Fibroblast of villous mesenchyme (primary cell): Measurements from ENCODE around the gene NFATC2. TPM values are rescaled to one million over a fixed set of nuclear protein-coding genes. Genes with fewer than 3 reads are reported as not detected.

ENCODE experiments used
- DNase-seq: peaks from one replicate; pipeline ENCODE4 v3.0.0-alpha.2; 2010; ENCODE audit warnings: low read depth
- H3K4me3 ChIP-seq: 2 replicates; pipeline ENCODE4 v1.5.1; 2011; ENCODE audit warnings: low read depth, mild to moderate bottlenecking, low read length
- total RNA-seq: library from RNA; depleted of rRNA; stranded (reverse); fragments of >200 nt; gene quantifications from 2 replicates; pipeline ENCODE4 v1.2.3, GENCODE V29; 2012
- TF ChIP-seq, protein P1 (sequence below): IDR thresholded peaks from 2 replicates; pipeline ENCODE4 v1.5.1; 2012; ENCODE audit warnings: low read depth, mild to moderate bottlenecking, low read length; ENCODE audit not compliant: insufficient read depth

The NFATC2 gene
- total RNA-seq, 1 donor: under 0.01 TPM

DNA sequence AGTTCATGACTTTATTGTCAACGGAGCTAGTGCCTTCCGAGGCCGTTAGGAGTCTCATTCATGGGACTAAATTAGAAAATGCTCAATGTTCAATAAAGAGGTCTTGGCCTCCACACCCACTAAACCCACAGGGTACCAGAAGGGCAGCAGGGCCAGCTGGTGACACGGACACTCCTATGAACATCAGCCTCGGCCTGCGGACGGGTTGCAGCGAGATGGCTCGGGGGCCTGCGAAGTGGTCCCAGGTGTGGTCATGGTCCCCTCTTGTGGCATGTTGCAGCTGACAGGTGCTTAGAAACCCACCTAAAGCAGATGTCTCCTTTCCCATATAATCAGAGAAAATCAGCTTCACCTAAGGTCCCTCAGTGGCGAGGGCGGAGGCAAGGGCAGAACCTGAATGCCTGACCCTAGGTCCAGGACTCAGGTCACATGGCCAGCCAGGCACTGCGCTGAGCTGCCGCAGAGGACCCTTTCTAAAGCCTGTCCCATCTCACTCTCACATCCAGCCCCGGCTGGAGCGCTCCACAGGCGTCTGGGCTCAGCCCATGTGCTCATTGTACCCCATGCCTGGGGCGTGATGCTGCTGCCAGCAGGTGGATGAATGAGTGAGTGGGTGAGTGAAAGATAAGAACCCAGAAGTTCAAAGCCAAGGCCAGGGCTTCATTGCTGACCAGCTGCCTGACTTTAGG, 35.8 kb downstream of the NFATC2 start:
- no peak for DNase-seq
- H3K4me3 ChIP-seq: no peak overlapping the region
- TF ChIP-seq, protein P1, sequence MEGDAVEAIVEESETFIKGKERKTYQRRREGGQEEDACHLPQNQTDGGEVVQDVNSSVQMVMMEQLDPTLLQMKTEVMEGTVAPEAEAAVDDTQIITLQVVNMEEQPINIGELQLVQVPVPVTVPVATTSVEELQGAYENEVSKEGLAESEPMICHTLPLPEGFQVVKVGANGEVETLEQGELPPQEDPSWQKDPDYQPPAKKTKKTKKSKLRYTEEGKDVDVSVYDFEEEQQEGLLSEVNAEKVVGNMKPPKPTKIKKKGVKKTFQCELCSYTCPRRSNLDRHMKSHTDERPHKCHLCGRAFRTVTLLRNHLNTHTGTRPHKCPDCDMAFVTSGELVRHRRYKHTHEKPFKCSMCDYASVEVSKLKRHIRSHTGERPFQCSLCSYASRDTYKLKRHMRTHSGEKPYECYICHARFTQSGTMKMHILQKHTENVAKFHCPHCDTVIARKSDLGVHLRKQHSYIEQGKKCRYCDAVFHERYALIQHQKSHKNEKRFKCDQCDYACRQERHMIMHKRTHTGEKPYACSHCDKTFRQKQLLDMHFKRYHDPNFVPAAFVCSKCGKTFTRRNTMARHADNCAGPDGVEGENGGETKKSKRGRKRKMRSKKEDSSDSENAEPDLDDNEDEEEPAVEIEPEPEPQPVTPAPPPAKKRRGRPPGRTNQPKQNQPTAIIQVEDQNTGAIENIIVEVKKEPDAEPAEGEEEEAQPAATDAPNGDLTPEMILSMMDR: no peak

DNA sequence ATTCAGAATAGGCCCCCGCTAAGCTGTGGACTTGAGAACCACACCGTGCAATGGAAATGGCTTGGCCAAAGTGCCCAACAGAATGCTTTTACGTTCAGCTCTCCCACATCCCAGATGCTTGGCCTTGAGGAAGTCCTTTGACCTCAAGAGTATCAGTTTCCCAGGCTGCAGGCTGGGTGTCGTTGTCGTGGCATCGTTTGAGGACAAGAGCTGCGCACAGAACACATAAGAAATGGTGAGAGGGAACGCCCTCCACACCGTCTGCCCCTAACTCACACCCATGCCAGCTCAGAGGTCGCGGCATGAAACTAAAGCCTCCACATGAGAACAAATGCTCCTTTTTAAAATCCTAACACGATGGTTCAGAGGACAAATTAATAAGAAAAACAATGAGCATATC, 37.0 kb downstream of the NFATC2 start:
- TF ChIP-seq, protein P1: no peak
- no peak overlapping the region for H3K4me3 ChIP-seq
- DNase-seq: no peak

DNA sequence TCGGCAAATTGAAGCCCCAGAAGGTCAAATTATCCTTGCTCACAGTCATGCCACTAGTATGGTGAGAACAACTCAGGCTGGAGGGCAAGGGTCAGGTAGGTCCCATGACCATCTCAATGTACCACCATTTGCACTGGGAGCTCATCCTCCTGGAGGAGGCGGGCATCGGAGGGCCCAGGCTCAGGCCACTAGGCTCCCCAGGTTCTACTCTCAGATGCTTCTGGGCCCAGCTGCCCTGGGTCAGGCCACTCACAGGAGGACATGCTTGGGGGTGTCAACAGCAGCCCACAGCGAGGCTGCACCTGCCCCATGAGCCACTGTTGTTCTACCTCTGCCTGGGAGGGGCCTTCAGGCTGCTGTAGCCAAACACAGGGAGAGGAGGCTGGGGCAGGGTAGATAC, 39.1 kb downstream of the NFATC2 start:
- TF ChIP-seq, protein P1: no peak

DNA sequence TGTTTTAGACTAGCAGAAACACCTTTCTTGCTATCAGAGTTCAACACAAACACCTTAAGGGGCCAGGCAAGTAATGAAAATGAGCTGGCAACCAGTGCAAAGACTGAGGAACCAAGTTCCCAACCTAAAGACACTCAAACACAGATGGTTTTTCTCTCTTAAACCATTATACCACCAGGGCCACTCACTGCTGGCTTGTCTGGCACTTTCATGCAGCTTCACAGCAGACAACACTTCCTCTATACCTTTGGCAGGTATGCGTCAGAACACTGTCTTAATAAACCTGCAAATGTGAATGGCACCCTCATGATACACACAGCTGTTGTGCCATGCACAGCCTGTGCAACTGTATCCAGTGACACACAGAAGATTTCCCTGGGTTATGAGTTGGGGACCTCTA, 41.6 kb downstream of the NFATC2 start:
- H3K4me3 ChIP-seq: no peak overlapping the region
- no peak for DNase-seq

More for the DNA sequence above, 39.1 kb downstream of the NFATC2 start:
- no peak overlapping the region for H3K4me3 ChIP-seq
- no peak for DNase-seq

DNA sequence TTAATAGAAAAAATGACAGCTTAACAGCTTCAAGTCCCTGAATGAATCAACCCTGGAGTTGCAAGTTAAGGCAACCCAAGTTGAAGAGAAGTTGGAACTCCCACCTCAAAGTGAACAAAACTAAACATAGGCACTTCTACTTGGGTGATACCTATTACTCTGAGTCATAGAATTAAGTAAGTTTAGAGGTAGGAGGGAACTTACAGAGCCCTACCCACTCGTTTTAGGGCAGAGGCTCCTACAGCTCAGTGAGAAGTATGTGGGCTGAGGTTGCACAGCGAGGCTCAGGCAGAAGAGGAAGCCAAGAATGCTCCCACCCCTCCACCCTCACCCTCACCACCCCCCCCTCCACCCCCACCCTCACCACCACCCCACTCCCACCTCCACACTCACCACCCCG, 42.2 kb downstream of the NFATC2 start:
- no peak overlapping the region for H3K4me3 ChIP-seq
- TF ChIP-seq, protein P1: no peak
- DNase-seq: no peak

More for the DNA sequence above, 41.6 kb downstream of the NFATC2 start:
- TF ChIP-seq, protein P1: no peak

DNA sequence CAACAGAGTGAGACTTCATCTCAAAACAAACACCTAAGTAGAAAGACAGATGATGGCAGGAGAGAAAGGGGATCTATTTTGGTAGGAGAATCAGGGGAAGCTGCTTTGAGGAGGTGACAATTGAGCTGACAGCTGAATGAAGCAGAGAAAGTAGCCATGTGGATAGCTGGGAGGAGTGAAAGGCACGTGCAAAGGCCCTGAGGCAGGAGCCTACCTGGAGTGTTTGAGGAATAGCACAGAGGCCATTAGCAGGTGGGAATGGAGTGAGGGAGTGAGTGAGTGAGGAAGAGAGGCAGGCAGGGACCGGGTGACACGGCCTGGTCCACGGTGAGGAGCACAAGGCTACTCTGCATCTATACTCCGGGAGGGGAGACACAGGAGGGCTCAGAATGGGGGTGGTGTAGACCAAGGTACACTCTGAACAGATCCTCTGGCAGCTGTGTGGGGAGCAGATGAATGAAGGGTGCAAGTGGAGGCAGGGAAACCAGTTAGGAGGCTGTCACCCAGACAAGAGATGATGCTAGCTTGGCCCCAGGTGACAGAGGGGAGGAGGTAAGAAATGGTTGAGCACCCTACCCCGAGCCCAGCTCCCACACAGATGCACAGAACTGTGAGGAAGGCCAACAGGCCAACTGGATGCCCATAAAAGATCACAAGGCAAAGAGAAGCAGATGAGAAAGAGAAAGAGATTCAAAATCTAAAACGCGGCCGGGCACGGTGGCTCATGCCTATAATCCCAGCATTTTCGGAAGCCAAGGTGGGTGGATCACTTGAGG, 43.6 kb downstream of the NFATC2 start:
- TF ChIP-seq, protein P1: no peak

More for the DNA sequence above, 43.6 kb downstream of the NFATC2 start:
- H3K4me3 ChIP-seq: no peak overlapping the region
- no peak for DNase-seq
